Measurements from ENCODE around the gene ZNF423.

Gene ZNF423

DNA sequence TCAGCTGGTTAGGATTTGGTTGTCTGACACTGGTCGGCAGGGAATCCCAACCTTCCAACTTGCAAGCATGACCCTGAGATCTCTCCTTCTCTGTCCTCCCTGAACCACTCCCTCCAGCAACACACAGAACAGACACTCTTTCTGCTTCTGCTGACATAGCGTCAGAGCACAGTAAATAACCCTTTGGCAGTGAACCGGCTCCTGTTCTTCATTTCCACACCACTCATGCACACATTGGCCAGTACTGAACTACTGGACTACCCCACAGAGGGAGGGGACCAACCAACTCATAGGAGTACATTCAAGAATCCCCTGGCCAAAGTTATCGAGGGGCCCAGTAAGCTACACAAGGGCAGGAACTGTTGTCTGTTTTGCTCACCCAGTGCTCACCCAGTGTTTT lies 138.2 kb downstream of the ZNF423 start:
- no peaks in the 10 kb centered on the region for H3K9me3 ChIP-seq (ENCODE audit: control insufficient read depth in 2 of 2, low read length in 2 of 2)
- no peaks in the 10 kb centered on the region for H3K36me3 ChIP-seq (ENCODE audit: control insufficient read depth in 2 of 2, insufficient read depth in 2 of 2, low read length in 2 of 2)
- no peaks in the 10 kb centered on the region for H3K4me1 ChIP-seq (ENCODE audit: control insufficient read depth in 2 of 2, insufficient read depth in 2 of 2, low read length in 2 of 2)
- no peak overlapping the region for H3K9ac ChIP-seq (ENCODE audit: low read depth in 1 of 2, low read length in 2 of 2)
- no peak overlapping the region for H3K4me3 ChIP-seq (ENCODE audit: low read length in 2 of 2)
- no peak overlapping the region for H3K27ac ChIP-seq (ENCODE audit: low read depth in 2 of 2, low read length in 2 of 2)
- no peaks in the 10 kb centered on the region for H3K27me3 ChIP-seq (ENCODE audit: control insufficient read depth in 2 of 2, insufficient read depth in 2 of 2, low read length in 2 of 2)

DNA sequence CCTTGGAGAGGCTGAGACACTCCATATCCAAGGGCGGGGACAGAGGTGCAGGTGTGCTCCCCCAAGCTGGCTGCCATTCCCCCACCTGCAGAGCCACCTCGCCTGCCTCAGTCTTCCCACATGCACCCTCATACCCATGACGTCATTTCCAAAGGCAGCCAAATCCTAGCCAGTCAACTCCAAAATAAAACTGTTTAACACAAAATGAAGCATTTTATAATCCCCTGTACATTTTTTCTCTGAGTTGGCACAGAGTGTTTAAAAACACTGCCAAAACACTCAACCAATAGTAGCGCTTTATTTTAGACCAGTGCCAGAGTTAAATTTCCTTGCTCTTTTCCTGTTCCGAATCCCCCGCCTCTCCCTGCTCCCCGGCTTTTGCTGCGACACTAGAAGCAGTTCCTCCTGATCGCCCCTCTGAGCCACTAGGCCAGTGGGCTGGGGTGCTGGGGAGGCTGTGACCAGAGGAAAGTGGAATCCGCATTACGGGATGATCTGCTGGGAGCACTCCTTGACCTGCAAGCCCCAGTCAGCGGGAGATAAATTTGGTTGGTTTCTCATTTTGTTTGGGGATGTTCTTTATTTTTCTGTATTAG lies 139.5 kb downstream of the ZNF423 start:
- Histone ChIP-seq H3K9me3 (ENCODE audit: control insufficient read depth in 2 of 2, low read length in 2 of 2) (no peaks in the 10 kb centered on the region), H3K27me3 (ENCODE audit: control insufficient read depth in 2 of 2, insufficient read depth in 2 of 2, low read length in 2 of 2) (no peaks in the 10 kb centered on the region), H3K36me3 (ENCODE audit: control insufficient read depth in 2 of 2, insufficient read depth in 2 of 2, low read length in 2 of 2) (no peaks in the 10 kb centered on the region), H3K4me3 (ENCODE audit: low read length in 2 of 2) (no peak overlapping the region), H3K9ac (ENCODE audit: low read depth in 1 of 2, low read length in 2 of 2) (no peak overlapping the region), H3K4me1 (ENCODE audit: control insufficient read depth in 2 of 2, insufficient read depth in 2 of 2, low read length in 2 of 2) (no peaks in the 10 kb centered on the region), H3K27ac (ENCODE audit: low read depth in 2 of 2, low read length in 2 of 2) (no peak overlapping the region)

DNA sequence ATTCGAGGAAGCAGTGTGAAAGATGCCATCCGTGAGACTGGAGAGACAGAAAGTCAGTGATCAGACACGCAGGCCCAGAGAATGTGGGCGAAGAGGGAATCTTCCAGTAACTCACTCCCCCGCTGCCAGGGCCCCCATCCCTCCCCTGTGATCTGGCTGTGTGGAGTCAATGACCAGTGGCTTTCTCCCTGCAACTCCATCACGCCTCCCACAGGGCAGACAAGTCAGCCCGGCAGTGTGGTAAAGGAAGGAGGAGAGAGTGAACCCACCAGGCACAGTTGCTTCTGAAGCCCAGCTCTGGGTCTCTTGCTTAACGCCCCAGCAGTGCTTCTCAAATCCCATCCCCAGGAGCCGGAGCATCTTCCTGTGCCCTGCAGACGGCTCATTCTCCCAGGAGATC lies 142.1 kb downstream of the ZNF423 start:
- Histone ChIP-seq H3K9ac (ENCODE audit: low read depth in 1 of 2, low read length in 2 of 2) (no peak overlapping the region), H3K36me3 (ENCODE audit: control insufficient read depth in 2 of 2, insufficient read depth in 2 of 2, low read length in 2 of 2) (no peaks in the 10 kb centered on the region)

DNA sequence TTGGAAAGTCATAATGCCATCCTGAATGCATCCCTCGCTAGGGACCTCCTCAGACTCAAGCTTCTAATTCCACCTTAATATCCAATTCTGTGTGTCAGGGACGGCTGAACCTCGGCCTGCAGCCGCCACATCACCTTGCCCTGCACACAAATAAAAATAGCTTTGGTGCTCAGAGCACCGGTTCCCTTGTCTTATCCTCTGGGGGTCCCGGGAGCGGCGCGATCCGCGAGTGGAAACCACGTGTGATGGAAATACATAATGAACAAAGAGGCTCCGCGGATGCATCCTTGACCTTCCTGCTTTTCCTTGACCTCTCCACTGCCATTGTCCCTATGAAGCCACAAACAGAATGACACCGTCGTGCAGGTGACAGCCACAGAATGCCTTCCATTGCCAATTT lies 143.4 kb downstream of the ZNF423 start:
- Histone ChIP-seq H3K36me3 (ENCODE audit: control insufficient read depth in 2 of 2, insufficient read depth in 2 of 2, low read length in 2 of 2) (no peaks in the 10 kb centered on the region), H3K27me3 (ENCODE audit: control insufficient read depth in 2 of 2, insufficient read depth in 2 of 2, low read length in 2 of 2) (no peaks in the 10 kb centered on the region), H3K9ac (ENCODE audit: low read depth in 1 of 2, low read length in 2 of 2) (no peak overlapping the region), H3K27ac (ENCODE audit: low read depth in 2 of 2, low read length in 2 of 2) (no peak overlapping the region), H3K4me3 (ENCODE audit: low read length in 2 of 2) (no peak overlapping the region), H3K9me3 (ENCODE audit: control insufficient read depth in 2 of 2, low read length in 2 of 2) (no peaks in the 10 kb centered on the region), H3K4me1 (ENCODE audit: control insufficient read depth in 2 of 2, insufficient read depth in 2 of 2, low read length in 2 of 2) (no peaks in the 10 kb centered on the region)

More for the DNA sequence above, 142.1 kb downstream of the ZNF423 start:
- Histone ChIP-seq H3K27me3 (ENCODE audit: control insufficient read depth in 2 of 2, insufficient read depth in 2 of 2, low read length in 2 of 2) (no peaks in the 10 kb centered on the region), H3K27ac (ENCODE audit: low read depth in 2 of 2, low read length in 2 of 2) (no peak overlapping the region), H3K9me3 (ENCODE audit: control insufficient read depth in 2 of 2, low read length in 2 of 2) (no peaks in the 10 kb centered on the region), H3K4me3 (ENCODE audit: low read length in 2 of 2) (no peak overlapping the region), H3K4me1 (ENCODE audit: control insufficient read depth in 2 of 2, insufficient read depth in 2 of 2, low read length in 2 of 2) (no peaks in the 10 kb centered on the region)

DNA sequence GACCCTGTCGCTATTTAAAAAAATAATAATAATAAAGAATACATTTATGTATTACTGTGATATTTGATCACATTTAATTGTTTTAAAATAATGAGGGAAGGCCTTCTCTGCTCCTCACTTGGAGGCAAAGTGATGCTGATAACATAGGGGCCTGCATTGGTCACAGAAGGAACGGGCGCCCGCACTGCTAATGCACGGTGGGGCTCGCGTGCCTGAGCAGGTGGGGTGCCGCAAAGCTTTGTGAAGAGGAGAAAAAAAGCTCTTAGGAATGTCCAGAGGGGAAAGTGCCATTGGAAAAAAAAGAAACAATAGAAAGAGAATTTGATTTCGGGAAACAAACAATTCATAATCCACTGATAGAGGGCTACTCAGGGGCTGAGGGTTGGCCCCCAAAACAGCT lies 143.8 kb downstream of the ZNF423 start:
- Histone ChIP-seq H3K4me3 (ENCODE audit: low read length in 2 of 2) (no peak overlapping the region), H3K9me3 (ENCODE audit: control insufficient read depth in 2 of 2, low read length in 2 of 2) (no peaks in the 10 kb centered on the region), H3K36me3 (ENCODE audit: control insufficient read depth in 2 of 2, insufficient read depth in 2 of 2, low read length in 2 of 2) (no peaks in the 10 kb centered on the region), H3K4me1 (ENCODE audit: control insufficient read depth in 2 of 2, insufficient read depth in 2 of 2, low read length in 2 of 2) (no peaks in the 10 kb centered on the region), H3K27me3 (ENCODE audit: control insufficient read depth in 2 of 2, insufficient read depth in 2 of 2, low read length in 2 of 2) (no peaks in the 10 kb centered on the region), H3K9ac (ENCODE audit: low read depth in 1 of 2, low read length in 2 of 2) (no peak overlapping the region), H3K27ac (ENCODE audit: low read depth in 2 of 2, low read length in 2 of 2) (no peak overlapping the region)

DNA sequence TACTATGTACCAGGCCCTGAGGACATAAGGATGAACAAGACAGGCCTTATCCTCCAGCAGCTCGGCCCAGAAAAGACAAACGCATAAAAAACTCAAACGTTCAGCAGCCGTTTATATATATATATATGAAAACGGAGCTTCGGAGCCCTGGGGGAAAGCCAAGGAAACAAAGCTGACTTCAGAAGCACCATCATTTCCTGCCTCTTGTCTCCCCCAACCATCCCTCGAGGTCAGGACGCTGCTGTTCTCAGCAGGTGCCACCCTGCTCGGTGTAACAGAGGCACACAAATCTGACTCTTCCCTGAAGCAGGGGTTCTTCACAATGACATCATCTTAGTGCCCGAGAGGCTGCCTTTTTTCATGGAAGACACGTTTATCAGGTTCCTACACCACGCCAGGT lies 146.9 kb downstream of the ZNF423 start:
- Histone ChIP-seq H3K4me1 (ENCODE audit: control insufficient read depth in 2 of 2, insufficient read depth in 2 of 2, low read length in 2 of 2) (no peaks in the 10 kb centered on the region), H3K27ac (ENCODE audit: low read depth in 2 of 2, low read length in 2 of 2) (no peak overlapping the region), H3K27me3 (ENCODE audit: control insufficient read depth in 2 of 2, insufficient read depth in 2 of 2, low read length in 2 of 2) (no peaks in the 10 kb centered on the region), H3K9ac (ENCODE audit: low read depth in 1 of 2, low read length in 2 of 2) (no peak overlapping the region), H3K9me3 (ENCODE audit: control insufficient read depth in 2 of 2, low read length in 2 of 2) (no peaks in the 10 kb centered on the region), H3K36me3 (ENCODE audit: control insufficient read depth in 2 of 2, insufficient read depth in 2 of 2, low read length in 2 of 2) (no peaks in the 10 kb centered on the region), H3K4me3 (ENCODE audit: low read length in 2 of 2) (no peak overlapping the region)

DNA sequence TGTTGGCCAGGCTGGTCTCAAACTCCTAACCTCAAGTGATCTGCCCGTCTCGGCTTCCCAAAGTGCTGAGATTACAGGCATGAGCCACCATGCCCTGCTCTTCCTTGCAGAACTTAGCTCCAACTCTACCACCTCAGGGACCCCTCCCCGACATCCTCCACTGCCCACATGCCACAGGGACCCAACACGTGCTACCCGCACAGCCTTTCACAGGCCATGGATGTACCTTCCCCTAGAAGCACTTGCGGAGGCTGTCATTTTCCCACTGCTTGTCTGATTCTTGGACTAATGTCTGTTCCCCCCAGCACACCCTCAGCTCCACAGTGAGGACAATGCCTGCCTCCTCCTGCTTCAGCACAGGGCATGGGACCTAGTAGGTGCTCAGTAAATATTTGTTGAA lies 147.4 kb downstream of the ZNF423 start:
- no peak overlapping the region for H3K4me3 ChIP-seq (ENCODE audit: low read length in 2 of 2)
- no peak overlapping the region for H3K27ac ChIP-seq (ENCODE audit: low read depth in 2 of 2, low read length in 2 of 2)
- no peaks in the 10 kb centered on the region for H3K9me3 ChIP-seq (ENCODE audit: control insufficient read depth in 2 of 2, low read length in 2 of 2)
- H3K4me1 ChIP-seq (ENCODE audit: control insufficient read depth in 2 of 2, insufficient read depth in 2 of 2, low read length in 2 of 2): no peaks in the 10 kb centered on the region
- no peaks in the 10 kb centered on the region for H3K36me3 ChIP-seq (ENCODE audit: control insufficient read depth in 2 of 2, insufficient read depth in 2 of 2, low read length in 2 of 2)
- no peak overlapping the region for H3K9ac ChIP-seq (ENCODE audit: low read depth in 1 of 2, low read length in 2 of 2)
- no peaks in the 10 kb centered on the region for H3K27me3 ChIP-seq (ENCODE audit: control insufficient read depth in 2 of 2, insufficient read depth in 2 of 2, low read length in 2 of 2)

DNA sequence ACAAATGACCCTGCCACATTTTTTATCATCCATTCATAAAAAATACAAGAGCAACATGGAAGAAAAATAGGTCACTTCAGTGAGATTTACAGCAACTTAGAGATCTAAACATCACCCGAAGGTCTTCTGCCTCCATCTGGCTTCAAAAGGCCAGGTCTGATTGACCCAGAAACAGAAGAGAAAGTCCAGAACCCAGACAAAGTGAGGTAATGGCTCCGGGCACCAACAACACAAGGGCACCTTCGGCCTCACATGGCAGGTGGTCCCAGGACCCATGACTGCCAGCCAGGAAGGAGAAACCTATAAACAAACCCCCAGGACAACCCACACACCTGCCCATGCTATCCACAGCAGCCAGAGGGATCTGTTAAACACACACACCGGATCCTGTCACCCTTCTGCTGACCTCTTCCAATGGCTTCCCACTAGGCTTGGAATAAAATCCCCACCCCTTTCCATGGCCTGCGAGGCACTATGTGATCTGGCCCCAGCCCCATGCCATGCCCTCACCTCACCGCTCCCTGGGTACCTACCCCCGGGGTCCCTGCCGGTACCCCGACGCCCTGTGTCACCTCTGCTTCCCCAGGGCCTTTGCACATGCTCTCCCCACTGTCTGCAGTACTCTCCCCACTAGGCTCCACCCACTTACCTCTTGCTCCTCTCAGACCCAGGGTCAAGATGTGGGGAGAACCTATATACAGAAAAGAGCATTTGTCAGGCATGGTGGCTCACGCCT lies 149.1 kb downstream of the ZNF423 start:
- Histone ChIP-seq H3K4me1 (ENCODE audit: control insufficient read depth in 2 of 2, insufficient read depth in 2 of 2, low read length in 2 of 2) (peaks cover 0 to 2% of the 10 kb centered on the region in 2 donors), H3K9ac (ENCODE audit: low read depth in 1 of 2, low read length in 2 of 2) (no peak overlapping the region), H3K27ac (ENCODE audit: low read depth in 2 of 2, low read length in 2 of 2) (no peak overlapping the region), H3K27me3 (ENCODE audit: control insufficient read depth in 2 of 2, insufficient read depth in 2 of 2, low read length in 2 of 2) (no peaks in the 10 kb centered on the region), H3K4me3 (ENCODE audit: low read length in 2 of 2) (no peak overlapping the region), H3K9me3 (ENCODE audit: control insufficient read depth in 2 of 2, low read length in 2 of 2) (no peaks in the 10 kb centered on the region), H3K36me3 (ENCODE audit: control insufficient read depth in 2 of 2, insufficient read depth in 2 of 2, low read length in 2 of 2) (no peaks in the 10 kb centered on the region)

DNA sequence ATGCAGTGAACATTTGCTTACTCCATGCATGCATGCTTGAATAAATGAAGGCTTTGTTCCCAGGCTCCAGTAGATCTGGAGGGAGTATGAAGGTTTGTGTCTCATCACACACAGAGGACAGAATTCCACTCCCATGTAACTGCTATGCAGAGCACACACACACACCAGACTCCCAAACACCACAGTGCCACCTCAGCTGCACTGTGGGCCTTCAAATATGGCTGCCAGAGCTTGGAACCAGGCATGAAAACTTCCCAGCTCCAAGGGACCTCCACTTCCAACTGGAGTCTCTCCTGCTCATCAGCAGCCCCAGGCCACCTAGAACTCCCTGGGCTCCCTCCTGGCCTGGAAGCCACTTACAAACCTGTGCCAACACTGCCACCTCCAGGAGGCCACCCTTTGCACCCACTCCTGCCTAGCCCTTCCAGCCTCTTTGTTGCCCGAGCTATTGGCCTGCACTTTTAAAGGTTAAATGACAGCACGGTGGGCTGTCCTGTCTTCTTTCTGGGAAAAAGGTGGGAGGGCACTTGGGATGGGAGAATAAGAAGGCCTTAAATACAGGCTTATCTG lies 151.2 kb downstream of the ZNF423 start:
- no peaks in the 10 kb centered on the region for H3K9me3 ChIP-seq (ENCODE audit: control insufficient read depth in 2 of 2, low read length in 2 of 2)
- no peaks in the 10 kb centered on the region for H3K36me3 ChIP-seq (ENCODE audit: control insufficient read depth in 2 of 2, insufficient read depth in 2 of 2, low read length in 2 of 2)
- no peak overlapping the region for H3K9ac ChIP-seq (ENCODE audit: low read depth in 1 of 2, low read length in 2 of 2)
- H3K4me3 ChIP-seq (ENCODE audit: low read length in 2 of 2): no peak overlapping the region
- H3K27ac ChIP-seq (ENCODE audit: low read depth in 2 of 2, low read length in 2 of 2): no peak overlapping the region
- H3K4me1 ChIP-seq (ENCODE audit: control insufficient read depth in 2 of 2, insufficient read depth in 2 of 2, low read length in 2 of 2): peaks cover 0 to 2% of the 10 kb centered on the region in 2 donors
- no peaks in the 10 kb centered on the region for H3K27me3 ChIP-seq (ENCODE audit: control insufficient read depth in 2 of 2, insufficient read depth in 2 of 2, low read length in 2 of 2)

DNA sequence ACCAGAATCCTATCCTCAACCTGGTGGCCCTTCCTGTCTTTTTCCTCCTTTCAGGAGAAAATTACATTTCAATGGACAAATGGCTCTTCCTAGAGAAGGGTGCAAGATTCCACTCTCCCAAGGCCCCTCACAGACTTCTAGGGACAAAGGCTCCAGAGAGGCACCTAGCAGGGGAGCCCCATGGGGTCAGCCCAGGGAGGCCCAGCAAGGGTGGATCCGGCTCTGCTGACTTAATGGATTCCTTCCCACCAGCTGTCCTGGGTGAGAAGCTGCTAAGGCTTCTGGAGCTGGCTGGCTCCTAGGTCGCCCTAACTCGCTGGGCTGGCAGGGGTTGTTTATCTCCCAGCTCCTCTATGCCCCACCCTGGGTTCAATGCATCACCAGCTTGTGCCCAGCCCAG lies 152.4 kb downstream of the ZNF423 start:
- H3K4me3 ChIP-seq (ENCODE audit: low read length in 2 of 2): no peak overlapping the region
- H3K36me3 ChIP-seq (ENCODE audit: control insufficient read depth in 2 of 2, insufficient read depth in 2 of 2, low read length in 2 of 2): no peaks in the 10 kb centered on the region
- no peak overlapping the region for H3K27ac ChIP-seq (ENCODE audit: low read depth in 2 of 2, low read length in 2 of 2)
- H3K9ac ChIP-seq (ENCODE audit: low read depth in 1 of 2, low read length in 2 of 2): no peak overlapping the region
- peaks cover 0 to 2% of the 10 kb centered on the region in 2 donors for H3K4me1 ChIP-seq (ENCODE audit: control insufficient read depth in 2 of 2, insufficient read depth in 2 of 2, low read length in 2 of 2)
- H3K27me3 ChIP-seq (ENCODE audit: control insufficient read depth in 2 of 2, insufficient read depth in 2 of 2, low read length in 2 of 2): no peaks in the 10 kb centered on the region
- no peaks in the 10 kb centered on the region for H3K9me3 ChIP-seq (ENCODE audit: control insufficient read depth in 2 of 2, low read length in 2 of 2)
